Endothelial cell of coronary artery (primary cell): ENCODE data around the gene KLF15. TPM values are rescaled to one million over a fixed set of nuclear protein-coding genes. Genes with fewer than 3 reads are reported as not detected.

Experiments used
- total RNA-seq: library from RNA; depleted of rRNA; stranded (reverse); fragments of >200 nt; gene quantifications from 2 replicates; pipeline ENCODE4 v1.2.3, GENCODE V29; 2014

KLF15 gene
- 0.63 and 0.75 TPM in 2 replicates for total RNA-seq

DNA sequence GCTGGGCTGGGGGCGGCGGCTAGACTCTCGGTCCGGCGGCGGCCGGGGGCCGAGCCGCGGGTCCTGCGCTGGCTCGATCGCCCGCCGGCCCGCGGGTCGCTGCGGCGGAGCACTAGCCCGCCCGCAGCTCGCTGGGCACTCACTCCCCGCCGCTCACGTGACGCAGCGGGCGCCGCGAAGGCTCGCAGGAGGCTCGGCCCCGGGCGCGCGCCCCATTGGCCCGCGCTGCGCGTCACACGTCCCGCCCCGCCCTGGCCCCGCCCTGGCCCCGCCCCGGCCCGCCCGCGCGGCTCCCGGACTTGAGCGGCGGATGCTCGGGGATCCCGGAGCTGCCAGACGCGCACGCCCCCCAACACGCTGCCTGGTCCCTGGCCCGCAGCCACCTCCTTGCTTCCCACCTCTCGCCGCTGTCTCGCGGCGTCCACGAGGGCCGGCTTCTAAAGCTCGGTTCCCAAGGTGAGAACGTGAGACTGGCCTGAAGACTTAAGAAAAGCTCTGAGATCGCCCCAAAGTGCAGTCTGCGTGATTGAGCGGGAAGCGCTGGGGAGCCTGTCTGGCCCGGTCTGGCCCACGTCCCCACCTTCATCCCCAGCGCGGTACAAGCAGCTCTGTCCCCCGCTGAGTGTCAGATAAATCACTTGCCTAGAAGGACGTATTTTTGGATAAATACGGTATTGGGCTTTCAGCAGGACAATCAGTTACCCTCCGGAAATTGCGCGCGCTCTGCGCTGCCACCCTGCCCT, at the start of gene KLF15:
KLF15 (minus strand) TSS at position 114 of the 743 bp plus-strand sequence. CDS start 4,486 bp downstream, outside the sequence.

GRCh38 chr3:126394179-126394976, 37.2 kb upstream of the KLF15 start, which contains the start of gene CFAP100:
Gene CFAP100, plus strand, starts transcription at chr3:126394909. Its CDS starts 1,092 bp downstream, at chr3:126396001.

Other genes starting within 250 kb of the KLF15 start
- gene ALDH1L1, start 176.8 kb downstream of the KLF15 start, total RNA-seq: 0.28 TPM in 1 of 2 replicates, not detected in the other
- not detected in 2 replicates for gene CFAP100, start 37.5 kb upstream of the KLF15 start, total RNA-seq
- gene ZXDC, start 118.5 kb upstream of the KLF15 start, total RNA-seq: 14.6 and 18.7 TPM in 2 replicates
- gene UROC1, start 160.4 kb upstream of the KLF15 start, total RNA-seq: not detected in 2 replicates
- not detected in 2 replicates for gene CHST13, start 166.7 kb upstream of the KLF15 start, total RNA-seq
- not detected in 2 replicates for gene C3orf22, start 201.5 kb upstream of the KLF15 start, total RNA-seq